Liver (tissue), 3 donors: ENCODE results near the gene PRKCG.

Experiments used
- EGR1 ChIP-seq, 2 donors: IDR thresholded peaks; 2 replicates each; pipeline ENCODE4 v1.6.1; 2016 to 2018; ENCODE audit warnings: antibody characterized with exemption in 2 of 2, low read depth in 2 of 2
- FOXA1 ChIP-seq: IDR thresholded peaks from 2 replicates; pipeline ENCODE4 v1.6.1; 2016; ENCODE audit warnings: antibody characterized with exemption
- GABPA ChIP-seq, 2 donors: IDR thresholded peaks in 1 of 2; conservative IDR thresholded peaks in 1 of 2; 2 replicates each; pipeline ENCODE4 v1.6.1; 2016; ENCODE audit warnings: antibody characterized with exemption in 2 of 2, mild to moderate bottlenecking in 1 of 2, moderate library complexity in 1 of 2
- HNF4G ChIP-seq: IDR thresholded peaks from 2 replicates; pipeline ENCODE4 v1.6.1; 2016; ENCODE audit warnings: antibody characterized with exemption
- JUND ChIP-seq, 2 donors: IDR thresholded peaks; 2 replicates each; pipeline ENCODE4 v1.6.1; 2016; ENCODE audit warnings: antibody characterized with exemption in 2 of 2
- NR2F2 ChIP-seq: IDR thresholded peaks from 2 replicates; pipeline ENCODE4 v1.6.1; 2016; ENCODE audit warnings: antibody characterized with exemption
- RAD21 ChIP-seq, 2 donors: IDR thresholded peaks; 2 replicates each; pipeline ENCODE4 v1.6.1; 2016; ENCODE audit warnings: antibody characterized with exemption in 2 of 2, mild to moderate bottlenecking in 2 of 2
- SP1 ChIP-seq: IDR thresholded peaks from 2 replicates; pipeline ENCODE4 v1.6.1; 2018; ENCODE audit warnings: antibody characterized with exemption, mild to moderate bottlenecking
- TAF1 ChIP-seq: conservative IDR thresholded peaks from 2 replicates; pipeline ENCODE4 v1.6.1; 2016; ENCODE audit warnings: antibody characterized with exemption, mild to moderate bottlenecking
- YY1 ChIP-seq: IDR thresholded peaks from 2 replicates; pipeline ENCODE4 v1.6.1; 2016; ENCODE audit warnings: antibody characterized with exemption, mild to moderate bottlenecking
- TF ChIP-seq, protein P1 (sequence below): fragments of 150-350 bp; IDR thresholded peaks from 2 replicates; pipeline ENCODE4 v1.5.1; 2017; ENCODE audit warnings: improper control_type of control experiment, low read depth, low read length; ENCODE audit not compliant: missing input control
- TF ChIP-seq, protein P2 (sequence below): IDR thresholded peaks from 2 replicates; pipeline ENCODE4 v1.6.1; 2016; ENCODE audit warnings: antibody characterized with exemption
- TF ChIP-seq, protein P3 (sequence below): IDR thresholded peaks from 2 replicates; pipeline ENCODE4 v1.6.1; 2016; ENCODE audit warnings: antibody characterized with exemption, mild to moderate bottlenecking
- TF ChIP-seq, protein P4 (sequence below): IDR thresholded peaks from 2 replicates; pipeline ENCODE4 v1.6.1; 2016; ENCODE audit warnings: antibody characterized with exemption
- donor health status: healthy.
- donor health status: healthy.

DNA sequence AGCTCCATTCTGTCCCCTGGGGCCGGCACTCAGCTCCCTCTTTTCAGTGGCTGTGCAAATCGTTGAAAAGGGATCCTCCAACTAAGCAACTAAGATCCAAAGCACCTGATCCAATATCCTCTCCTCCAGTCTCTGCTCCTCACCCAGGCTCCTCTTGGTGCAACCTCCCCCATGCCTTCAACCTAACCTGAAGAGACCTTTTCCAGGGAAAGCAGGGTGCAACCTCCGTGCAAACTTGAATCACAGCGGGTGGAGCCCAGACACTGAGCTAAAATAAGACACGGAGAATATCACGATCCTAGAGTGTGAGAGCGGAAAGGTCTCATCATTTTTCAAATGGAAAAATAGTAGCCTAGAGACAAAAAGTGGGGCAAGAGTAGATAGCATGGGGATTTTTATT, 35.4 kb downstream of the PRKCG start:
- TF ChIP-seq, protein P1, sequence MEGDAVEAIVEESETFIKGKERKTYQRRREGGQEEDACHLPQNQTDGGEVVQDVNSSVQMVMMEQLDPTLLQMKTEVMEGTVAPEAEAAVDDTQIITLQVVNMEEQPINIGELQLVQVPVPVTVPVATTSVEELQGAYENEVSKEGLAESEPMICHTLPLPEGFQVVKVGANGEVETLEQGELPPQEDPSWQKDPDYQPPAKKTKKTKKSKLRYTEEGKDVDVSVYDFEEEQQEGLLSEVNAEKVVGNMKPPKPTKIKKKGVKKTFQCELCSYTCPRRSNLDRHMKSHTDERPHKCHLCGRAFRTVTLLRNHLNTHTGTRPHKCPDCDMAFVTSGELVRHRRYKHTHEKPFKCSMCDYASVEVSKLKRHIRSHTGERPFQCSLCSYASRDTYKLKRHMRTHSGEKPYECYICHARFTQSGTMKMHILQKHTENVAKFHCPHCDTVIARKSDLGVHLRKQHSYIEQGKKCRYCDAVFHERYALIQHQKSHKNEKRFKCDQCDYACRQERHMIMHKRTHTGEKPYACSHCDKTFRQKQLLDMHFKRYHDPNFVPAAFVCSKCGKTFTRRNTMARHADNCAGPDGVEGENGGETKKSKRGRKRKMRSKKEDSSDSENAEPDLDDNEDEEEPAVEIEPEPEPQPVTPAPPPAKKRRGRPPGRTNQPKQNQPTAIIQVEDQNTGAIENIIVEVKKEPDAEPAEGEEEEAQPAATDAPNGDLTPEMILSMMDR, result no peak
- TF ChIP-seq YY1 (no peak), GABPA (IDR thresholded peaks at IDR 0.05 in 1 of 2, conservative IDR thresholded peaks at IDR 0.05 in 1 of 2) (no peak), RAD21 (IDR thresholded peaks at IDR 0.05) (no peak), NR2F2 (no peak), SP1 (no peak), HNF4G (no peak), EGR1 (IDR thresholded peaks at IDR 0.05; ENCODE audit: low read depth in 2 of 2) (no peak), FOXA1 (no peak), JUND (IDR thresholded peaks at IDR 0.05) (no peak), TAF1 (no peak)
- TF ChIP-seq, protein P2, sequence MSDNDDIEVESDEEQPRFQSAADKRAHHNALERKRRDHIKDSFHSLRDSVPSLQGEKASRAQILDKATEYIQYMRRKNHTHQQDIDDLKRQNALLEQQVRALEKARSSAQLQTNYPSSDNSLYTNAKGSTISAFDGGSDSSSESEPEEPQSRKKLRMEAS, result no peak
- TF ChIP-seq, protein P3, sequence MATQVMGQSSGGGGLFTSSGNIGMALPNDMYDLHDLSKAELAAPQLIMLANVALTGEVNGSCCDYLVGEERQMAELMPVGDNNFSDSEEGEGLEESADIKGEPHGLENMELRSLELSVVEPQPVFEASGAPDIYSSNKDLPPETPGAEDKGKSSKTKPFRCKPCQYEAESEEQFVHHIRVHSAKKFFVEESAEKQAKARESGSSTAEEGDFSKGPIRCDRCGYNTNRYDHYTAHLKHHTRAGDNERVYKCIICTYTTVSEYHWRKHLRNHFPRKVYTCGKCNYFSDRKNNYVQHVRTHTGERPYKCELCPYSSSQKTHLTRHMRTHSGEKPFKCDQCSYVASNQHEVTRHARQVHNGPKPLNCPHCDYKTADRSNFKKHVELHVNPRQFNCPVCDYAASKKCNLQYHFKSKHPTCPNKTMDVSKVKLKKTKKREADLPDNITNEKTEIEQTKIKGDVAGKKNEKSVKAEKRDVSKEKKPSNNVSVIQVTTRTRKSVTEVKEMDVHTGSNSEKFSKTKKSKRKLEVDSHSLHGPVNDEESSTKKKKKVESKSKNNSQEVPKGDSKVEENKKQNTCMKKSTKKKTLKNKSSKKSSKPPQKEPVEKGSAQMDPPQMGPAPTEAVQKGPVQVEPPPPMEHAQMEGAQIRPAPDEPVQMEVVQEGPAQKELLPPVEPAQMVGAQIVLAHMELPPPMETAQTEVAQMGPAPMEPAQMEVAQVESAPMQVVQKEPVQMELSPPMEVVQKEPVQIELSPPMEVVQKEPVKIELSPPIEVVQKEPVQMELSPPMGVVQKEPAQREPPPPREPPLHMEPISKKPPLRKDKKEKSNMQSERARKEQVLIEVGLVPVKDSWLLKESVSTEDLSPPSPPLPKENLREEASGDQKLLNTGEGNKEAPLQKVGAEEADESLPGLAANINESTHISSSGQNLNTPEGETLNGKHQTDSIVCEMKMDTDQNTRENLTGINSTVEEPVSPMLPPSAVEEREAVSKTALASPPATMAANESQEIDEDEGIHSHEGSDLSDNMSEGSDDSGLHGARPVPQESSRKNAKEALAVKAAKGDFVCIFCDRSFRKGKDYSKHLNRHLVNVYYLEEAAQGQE, result no peak
- TF ChIP-seq, protein P4, sequence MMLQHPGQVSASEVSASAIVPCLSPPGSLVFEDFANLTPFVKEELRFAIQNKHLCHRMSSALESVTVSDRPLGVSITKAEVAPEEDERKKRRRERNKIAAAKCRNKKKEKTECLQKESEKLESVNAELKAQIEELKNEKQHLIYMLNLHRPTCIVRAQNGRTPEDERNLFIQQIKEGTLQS, result no peak
